ENCODE results near the gene NPTN.

NPTN gene

DNA sequence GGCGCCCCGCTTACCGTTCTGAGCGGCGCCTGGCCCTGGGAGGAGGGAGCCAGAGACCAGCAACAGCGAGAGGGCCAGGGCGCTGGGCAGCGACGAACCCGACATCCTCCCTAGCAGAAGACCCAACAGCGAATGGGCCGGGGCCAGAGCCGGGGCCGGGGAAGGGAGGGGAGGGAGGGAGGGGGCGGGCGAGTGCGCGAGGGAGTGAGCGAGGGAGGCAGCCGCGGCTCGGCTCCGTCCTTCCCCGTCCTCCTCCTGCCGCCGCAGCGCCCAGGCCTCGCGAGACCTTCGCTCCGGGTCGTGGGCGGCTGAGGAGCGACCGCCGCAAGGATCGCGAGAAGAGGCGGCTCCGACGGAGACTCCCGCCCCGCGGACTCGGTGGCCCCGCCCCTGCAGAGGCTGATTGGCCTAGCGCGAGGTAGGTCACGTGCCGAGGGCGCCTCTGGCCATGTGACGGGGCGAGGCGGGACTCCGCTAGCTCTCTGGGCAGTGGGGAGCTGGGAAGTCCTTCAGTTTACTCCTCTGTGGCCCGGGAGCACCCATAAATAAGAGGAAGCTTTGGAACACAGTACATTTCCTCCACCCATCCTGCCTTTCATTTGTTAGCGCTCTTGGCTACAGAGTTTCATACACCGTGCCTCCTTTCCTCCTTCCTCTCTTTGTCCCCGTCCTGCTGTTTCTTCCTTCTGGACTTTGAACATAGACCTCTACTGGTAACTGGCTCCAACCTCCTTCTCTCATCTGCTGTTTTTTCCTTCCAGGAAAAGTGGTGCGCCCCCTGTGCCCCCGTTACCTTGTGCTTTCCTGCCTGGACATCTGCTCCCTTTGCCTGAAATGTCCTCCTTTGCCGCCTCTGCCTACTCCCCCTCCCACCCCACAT, at the start of gene NPTN:
NPTN (minus strand) TSS at position 279 of the 880 bp plus-strand sequence; CDS start at position 105, 174 bp downstream.
- no peaks in the 10 kb centered on the region for H3K4me1 ChIP-seq (ENCODE audit: insufficient read depth, insufficient read length)
- peak; percentile 97 for DNase-seq (ENCODE audit: low read depth, low spot score)
- H3K9ac ChIP-seq (ENCODE audit: insufficient read length, low read depth), result peak within 1 kb of the TSS; percentile 94
- no peaks in the 10 kb centered on the region for H3K36me3 ChIP-seq (ENCODE audit: insufficient read depth, insufficient read length, low read length)
- H3K27me3 ChIP-seq (ENCODE audit: insufficient read depth, insufficient read length), result no peaks in the 10 kb centered on the region
- TF ChIP-seq YY1 (IDR thresholded peaks at IDR 0.05; ENCODE audit: insufficient read depth, insufficient read length) (no peak), ZNF274 (IDR thresholded peaks at IDR 0.05; ENCODE audit: low read depth, low read length) (no peak), SUZ12 (IDR thresholded peaks at IDR 0.05; ENCODE audit: extremely low read depth, insufficient read depth, insufficient read length) (no peak)
- no peaks in the 10 kb centered on the region for H3K9me3 ChIP-seq (ENCODE audit: insufficient read depth, low read length)
- peak within 1 kb of the TSS; percentile 84 for H3K4me3 ChIP-seq (ENCODE audit: insufficient read length, low read depth)

DNA sequence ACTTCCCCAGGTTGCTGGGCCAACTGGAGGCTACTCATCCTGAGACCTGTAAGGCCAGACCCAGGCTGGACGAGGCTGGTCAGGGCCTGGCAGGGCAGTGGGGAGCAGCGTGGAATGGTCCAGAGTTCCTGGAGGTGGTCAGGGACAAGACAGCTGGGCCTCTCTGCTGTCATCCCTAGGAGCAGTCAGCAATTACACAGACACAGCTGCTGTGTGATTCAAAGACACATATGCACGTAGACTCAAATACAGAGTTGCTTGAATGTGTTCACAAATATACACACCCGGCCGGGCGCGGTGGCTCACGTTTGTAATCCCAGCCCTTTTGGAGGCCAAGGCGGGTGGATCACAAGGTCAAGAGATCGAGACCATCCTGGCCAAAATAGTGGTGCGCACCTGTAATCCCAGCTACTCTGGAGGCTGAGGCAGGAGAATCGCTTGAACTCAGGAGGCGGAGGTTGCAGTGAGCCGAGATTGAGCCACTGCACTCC, 49.5 kb upstream of the NPTN start:
- no peak for TF ChIP-seq ZNF274 (IDR thresholded peaks at IDR 0.05; ENCODE audit: low read depth, low read length)
- TF ChIP-seq SUZ12 (IDR thresholded peaks at IDR 0.05; ENCODE audit: extremely low read depth, insufficient read depth, insufficient read length), result no peak
- no peak for TF ChIP-seq YY1 (IDR thresholded peaks at IDR 0.05; ENCODE audit: insufficient read depth, insufficient read length)
- no peak for DNase-seq (ENCODE audit: low read depth, low spot score)
- Histone ChIP-seq H3K27me3 (ENCODE audit: insufficient read depth, insufficient read length) (no peaks in the 10 kb centered on the region), H3K9ac (ENCODE audit: insufficient read length, low read depth) (no peak overlapping the region), H3K9me3 (ENCODE audit: insufficient read depth, low read length) (no peaks in the 10 kb centered on the region), H3K36me3 (ENCODE audit: insufficient read depth, insufficient read length, low read length) (peaks cover 3% of the 10 kb centered on the region), H3K4me1 (ENCODE audit: insufficient read depth, insufficient read length) (peaks cover 12% of the 10 kb centered on the region), H3K4me3 (ENCODE audit: insufficient read length, low read depth) (no peak overlapping the region)

DNA sequence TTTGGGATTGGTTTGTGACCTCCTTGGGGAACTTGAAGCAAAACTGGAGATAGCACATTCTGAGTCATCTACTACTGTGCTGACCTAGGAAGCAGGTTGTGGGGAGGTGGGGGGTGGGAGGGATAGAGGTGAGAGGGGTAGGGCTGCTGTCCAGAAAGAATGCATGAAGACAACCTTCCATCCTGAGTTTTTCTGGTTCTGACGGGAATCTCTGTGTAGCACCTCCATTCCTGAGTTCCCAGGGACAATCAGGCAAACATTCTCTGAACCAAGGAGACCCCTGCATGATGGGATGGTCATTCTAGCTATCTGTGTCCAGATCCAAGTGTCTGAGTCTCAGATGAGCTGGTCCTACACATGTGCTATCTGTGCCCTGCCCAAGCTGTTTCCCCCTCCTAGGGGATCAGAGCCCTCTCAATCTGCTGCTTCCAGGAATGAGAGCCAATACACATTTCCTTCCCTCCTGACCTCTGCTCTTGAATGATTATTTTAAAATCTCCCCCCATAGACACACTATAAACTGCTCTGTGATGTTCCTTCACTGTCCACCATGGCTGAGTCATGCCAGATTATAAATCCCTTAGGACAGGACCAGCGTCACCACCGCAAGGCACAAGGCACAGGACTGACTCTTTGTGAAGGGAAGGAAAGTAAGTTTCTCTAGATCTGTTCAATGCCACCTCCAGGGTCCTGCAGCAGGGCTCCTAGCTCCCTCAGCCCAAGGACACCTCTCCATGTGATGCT, 48.8 kb upstream of the NPTN start:
- no peak overlapping the region for H3K9ac ChIP-seq (ENCODE audit: insufficient read length, low read depth)
- DNase-seq (ENCODE audit: low read depth, low spot score), result no peak
- peaks cover 3% of the 10 kb centered on the region for H3K36me3 ChIP-seq (ENCODE audit: insufficient read depth, insufficient read length, low read length)
- peaks cover 6% of the 10 kb centered on the region for H3K4me1 ChIP-seq (ENCODE audit: insufficient read depth, insufficient read length)
- TF ChIP-seq ZNF274 (IDR thresholded peaks at IDR 0.05; ENCODE audit: low read depth, low read length) (no peak), YY1 (IDR thresholded peaks at IDR 0.05; ENCODE audit: insufficient read depth, insufficient read length) (no peak), SUZ12 (IDR thresholded peaks at IDR 0.05; ENCODE audit: extremely low read depth, insufficient read depth, insufficient read length) (no peak)
- H3K4me3 ChIP-seq (ENCODE audit: insufficient read length, low read depth), result no peak overlapping the region
- H3K9me3 ChIP-seq (ENCODE audit: insufficient read depth, low read length), result no peaks in the 10 kb centered on the region
- no peaks in the 10 kb centered on the region for H3K27me3 ChIP-seq (ENCODE audit: insufficient read depth, insufficient read length)

DNA sequence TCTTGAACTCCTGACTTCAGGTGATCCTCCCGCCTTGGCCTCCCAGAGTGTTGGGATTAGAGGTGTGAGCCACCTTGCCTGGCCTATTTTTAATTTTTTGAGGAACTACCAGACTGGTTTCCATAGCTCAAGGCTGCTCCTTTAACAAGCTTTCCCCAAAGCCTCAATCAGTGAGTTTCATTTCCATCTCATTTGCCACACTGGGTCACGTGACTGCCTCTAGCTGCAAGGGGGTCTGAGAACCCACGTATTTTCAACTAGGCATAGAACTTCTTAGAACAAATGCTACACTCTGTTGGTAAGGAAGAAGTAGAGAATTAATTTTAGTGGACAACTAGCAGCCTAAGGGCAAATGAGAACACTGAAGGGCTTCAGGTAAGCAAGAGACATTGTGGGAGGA, 47.9 kb upstream of the NPTN start:
- Histone ChIP-seq H3K27me3 (ENCODE audit: insufficient read depth, insufficient read length) (no peaks in the 10 kb centered on the region), H3K4me3 (ENCODE audit: insufficient read length, low read depth) (no peak overlapping the region), H3K9me3 (ENCODE audit: insufficient read depth, low read length) (no peaks in the 10 kb centered on the region), H3K4me1 (ENCODE audit: insufficient read depth, insufficient read length) (peaks cover 4% of the 10 kb centered on the region), H3K36me3 (ENCODE audit: insufficient read depth, insufficient read length, low read length) (peaks cover under 1% of the 10 kb centered on the region), H3K9ac (ENCODE audit: insufficient read length, low read depth) (no peak overlapping the region)
- DNase-seq (ENCODE audit: low read depth, low spot score), result no peak
- TF ChIP-seq YY1 (IDR thresholded peaks at IDR 0.05; ENCODE audit: insufficient read depth, insufficient read length) (no peak), ZNF274 (IDR thresholded peaks at IDR 0.05; ENCODE audit: low read depth, low read length) (no peak), SUZ12 (IDR thresholded peaks at IDR 0.05; ENCODE audit: extremely low read depth, insufficient read depth, insufficient read length) (no peak)

DNA sequence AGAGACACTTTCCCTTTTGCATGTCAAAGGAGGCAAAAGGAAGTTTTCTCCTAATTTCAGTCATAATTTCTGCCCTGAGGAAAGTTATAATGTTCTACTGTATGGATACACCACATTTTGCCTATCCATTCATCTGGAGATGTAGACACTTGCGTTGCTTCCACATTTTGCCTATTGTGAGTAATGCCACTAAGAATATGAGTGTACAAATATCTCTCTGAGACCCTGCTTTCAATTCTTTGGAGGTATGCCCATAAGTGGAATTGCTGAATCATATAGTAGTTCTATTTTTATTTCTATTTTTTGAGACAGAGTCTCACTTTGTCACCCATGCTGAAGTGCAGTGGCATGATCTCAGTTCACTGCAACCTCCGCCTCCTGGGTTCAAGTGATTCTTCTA, 47.4 kb upstream of the NPTN start:
- Histone ChIP-seq H3K9me3 (ENCODE audit: insufficient read depth, low read length) (no peaks in the 10 kb centered on the region), H3K36me3 (ENCODE audit: insufficient read depth, insufficient read length, low read length) (no peaks in the 10 kb centered on the region), H3K4me1 (ENCODE audit: insufficient read depth, insufficient read length) (peaks cover 4% of the 10 kb centered on the region), H3K4me3 (ENCODE audit: insufficient read length, low read depth) (no peak overlapping the region), H3K9ac (ENCODE audit: insufficient read length, low read depth) (no peak overlapping the region), H3K27me3 (ENCODE audit: insufficient read depth, insufficient read length) (no peaks in the 10 kb centered on the region)
- TF ChIP-seq ZNF274 (IDR thresholded peaks at IDR 0.05; ENCODE audit: low read depth, low read length) (no peak), SUZ12 (IDR thresholded peaks at IDR 0.05; ENCODE audit: extremely low read depth, insufficient read depth, insufficient read length) (no peak), YY1 (IDR thresholded peaks at IDR 0.05; ENCODE audit: insufficient read depth, insufficient read length) (no peak)
- DNase-seq (ENCODE audit: low read depth, low spot score), result no peak

DNA sequence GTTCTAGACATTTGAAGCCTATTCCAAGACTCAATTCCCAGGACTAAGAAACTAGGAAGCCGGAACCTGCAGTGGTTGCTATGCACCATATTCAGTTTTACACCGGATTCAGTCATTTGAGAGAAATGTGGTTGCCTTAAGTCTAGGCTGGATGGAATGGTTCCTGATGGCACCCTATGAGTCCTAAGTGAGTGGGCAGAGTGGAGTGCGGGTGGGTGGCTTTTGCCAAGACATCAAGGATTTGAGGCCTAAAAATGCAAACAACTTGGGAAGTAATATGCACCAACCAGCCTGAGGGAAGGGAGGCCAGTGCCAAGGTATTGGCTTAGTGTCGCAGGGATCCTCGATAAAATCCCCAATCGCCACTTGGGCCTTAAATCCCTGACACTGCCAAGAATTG, 46.8 kb upstream of the NPTN start:
- TF ChIP-seq ZNF274 (IDR thresholded peaks at IDR 0.05; ENCODE audit: low read depth, low read length), result no peak
- Histone ChIP-seq H3K4me3 (ENCODE audit: insufficient read length, low read depth) (no peak overlapping the region), H3K9me3 (ENCODE audit: insufficient read depth, low read length) (no peaks in the 10 kb centered on the region), H3K27me3 (ENCODE audit: insufficient read depth, insufficient read length) (no peaks in the 10 kb centered on the region), H3K4me1 (ENCODE audit: insufficient read depth, insufficient read length) (peaks cover 4% of the 10 kb centered on the region), H3K36me3 (ENCODE audit: insufficient read depth, insufficient read length, low read length) (no peaks in the 10 kb centered on the region), H3K9ac (ENCODE audit: insufficient read length, low read depth) (no peak overlapping the region)
- DNase-seq (ENCODE audit: low read depth, low spot score), result no peak

DNA sequence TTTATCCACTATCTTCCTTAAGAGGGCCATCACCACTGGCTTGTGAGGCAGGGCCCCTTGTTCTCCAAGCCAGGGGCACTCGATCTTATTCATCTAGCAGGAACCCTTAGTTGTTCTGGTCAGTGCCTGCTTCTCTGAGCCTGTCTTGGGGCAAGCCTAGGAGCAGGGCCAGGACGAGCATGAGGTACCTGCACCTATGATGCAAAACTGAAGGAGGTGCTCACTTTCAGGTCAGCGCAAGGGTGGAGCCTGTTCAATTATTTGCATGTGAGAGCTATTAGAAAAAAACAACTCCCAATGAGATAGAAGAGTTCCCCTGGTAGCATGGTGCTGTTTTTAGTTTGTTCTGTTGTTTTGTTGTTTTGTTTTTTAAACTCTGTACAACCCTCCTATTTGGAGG, 46.0 kb upstream of the NPTN start:
- H3K9ac ChIP-seq (ENCODE audit: insufficient read length, low read depth), result no peak overlapping the region
- DNase-seq (ENCODE audit: low read depth, low spot score), result no peak
- no peak overlapping the region for H3K4me3 ChIP-seq (ENCODE audit: insufficient read length, low read depth)
- no peaks in the 10 kb centered on the region for H3K27me3 ChIP-seq (ENCODE audit: insufficient read depth, insufficient read length)
- peaks cover 4% of the 10 kb centered on the region for H3K4me1 ChIP-seq (ENCODE audit: insufficient read depth, insufficient read length)
- no peaks in the 10 kb centered on the region for H3K9me3 ChIP-seq (ENCODE audit: insufficient read depth, low read length)
- TF ChIP-seq YY1 (IDR thresholded peaks at IDR 0.05; ENCODE audit: insufficient read depth, insufficient read length) (no peak), ZNF274 (IDR thresholded peaks at IDR 0.05; ENCODE audit: low read depth, low read length) (no peak), SUZ12 (IDR thresholded peaks at IDR 0.05; ENCODE audit: extremely low read depth, insufficient read depth, insufficient read length) (no peak)
- no peaks in the 10 kb centered on the region for H3K36me3 ChIP-seq (ENCODE audit: insufficient read depth, insufficient read length, low read length)
